Gastroesophageal sphincter (tissue), 3 donors: ENCODE results near the gene RBM28.

ENCODE experiments used
- CTCF ChIP-seq, 4 experiments: fragments of 200-600 bp in 2 of 4; fragments of 450-650 bp in 2 of 4; sonication (generic) in 1 of 4; IDR thresholded peaks; one replicate each; pipeline ENCODE4 v1.5.1; 2017 to 2019; ENCODE audit warnings: antibody characterized with exemption in 4 of 4, mild to moderate bottlenecking in 2 of 4, moderate library complexity in 2 of 4
- POLR2A ChIP-seq, 2 donors: fragments of 450-650 bp; IDR thresholded peaks; one replicate each; pipeline ENCODE4 v1.6.1; 2017; ENCODE audit warnings: antibody characterized with exemption in 2 of 2, mild to moderate bottlenecking in 2 of 2, moderate library complexity in 1 of 2
- POLR2AphosphoS5 ChIP-seq: sonication (generic); formaldehyde crosslinking; IDR thresholded peaks from one replicate; pipeline ENCODE4 v1.6.1; 2017; ENCODE audit warnings: antibody characterized with exemption

- no peak for TF ChIP-seq CTCF (IDR thresholded peaks at IDR 0.05)
- TF ChIP-seq POLR2AphosphoS5 = no peak
- no peak for TF ChIP-seq POLR2A (IDR thresholded peaks at IDR 0.05)
Observed at GRCh38 chr7:128263420-128263819, 80.3 kb downstream of the RBM28 start.
